NCI-H146 (cell line): ENCODE results near the gene LIPF.

Experiments
- DNase-seq: peaks from one replicate; lab custom pipeline; 2025; lab: John Stamatoyannopoulos, UW

The LIPF gene

GRCh38 chr10:88676283-88677060 lies 12.2 kb downstream of the LIPF start:
- DNase-seq = no peak

GRCh38 chr10:88680958-88681357 lies 16.7 kb downstream of the LIPF start:
- no peak for DNase-seq

DNA sequence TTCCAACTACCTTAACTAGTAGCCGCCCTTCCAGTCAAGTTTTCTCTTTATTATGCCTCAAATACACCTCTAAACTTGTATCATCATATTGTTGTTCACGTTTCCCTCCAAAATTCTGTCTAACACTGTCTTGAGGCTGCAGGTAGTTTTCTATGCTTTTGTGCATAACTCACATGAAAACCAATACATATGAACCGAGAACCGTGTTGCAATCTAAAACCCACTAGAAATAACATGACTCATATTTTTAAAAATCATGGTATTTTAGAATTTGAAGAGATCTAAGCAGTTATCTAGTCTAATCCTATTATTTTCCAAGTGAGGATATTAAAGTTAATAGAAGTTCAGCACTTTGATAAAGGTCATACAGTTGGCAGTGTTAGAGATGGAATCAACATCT lies 18.2 kb downstream of the LIPF start:
- no peak for DNase-seq

GRCh38 chr10:88687853-88688467 lies 23.7 kb downstream of the LIPF start:
- DNase-seq = peak; percentile 43

- DNase-seq = no peak
These were observed 25.1 kb downstream of the LIPF start for GRCh38 chr10:88689366-88689765.

- DNase-seq = peak; percentile 16
These were observed 29.3 kb downstream of the LIPF start for GRCh38 chr10:88693392-88694020.

GRCh38 chr10:88702848-88703597 lies 38.8 kb downstream of the LIPF start:
- peak; percentile 98 for DNase-seq

DNA sequence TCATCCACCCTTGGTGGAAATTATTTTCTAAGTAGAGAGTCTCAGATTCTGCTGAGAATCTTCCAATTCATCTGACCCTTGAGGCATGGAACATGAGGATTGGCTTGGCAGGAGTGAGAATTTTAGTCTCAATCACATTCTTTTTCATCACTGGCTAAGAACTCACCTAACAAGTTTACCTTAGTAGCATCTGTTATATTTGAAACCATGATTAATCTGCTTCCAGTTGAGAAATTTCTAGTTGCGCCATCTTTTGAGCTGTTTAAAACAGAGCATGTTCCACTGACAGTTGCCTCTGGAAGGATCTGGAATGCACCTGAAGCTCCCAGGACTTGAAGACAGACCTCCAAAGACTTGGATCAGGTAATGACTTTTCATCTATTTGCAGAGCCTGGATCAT lies 41.7 kb downstream of the LIPF start, which contains the start of gene LIPK:
LIPK (plus strand) TSS at position 292 of the 400 bp plus-strand sequence. CDS start 18,295 bp downstream, outside the sequence.
- DNase-seq = no peak

DNA sequence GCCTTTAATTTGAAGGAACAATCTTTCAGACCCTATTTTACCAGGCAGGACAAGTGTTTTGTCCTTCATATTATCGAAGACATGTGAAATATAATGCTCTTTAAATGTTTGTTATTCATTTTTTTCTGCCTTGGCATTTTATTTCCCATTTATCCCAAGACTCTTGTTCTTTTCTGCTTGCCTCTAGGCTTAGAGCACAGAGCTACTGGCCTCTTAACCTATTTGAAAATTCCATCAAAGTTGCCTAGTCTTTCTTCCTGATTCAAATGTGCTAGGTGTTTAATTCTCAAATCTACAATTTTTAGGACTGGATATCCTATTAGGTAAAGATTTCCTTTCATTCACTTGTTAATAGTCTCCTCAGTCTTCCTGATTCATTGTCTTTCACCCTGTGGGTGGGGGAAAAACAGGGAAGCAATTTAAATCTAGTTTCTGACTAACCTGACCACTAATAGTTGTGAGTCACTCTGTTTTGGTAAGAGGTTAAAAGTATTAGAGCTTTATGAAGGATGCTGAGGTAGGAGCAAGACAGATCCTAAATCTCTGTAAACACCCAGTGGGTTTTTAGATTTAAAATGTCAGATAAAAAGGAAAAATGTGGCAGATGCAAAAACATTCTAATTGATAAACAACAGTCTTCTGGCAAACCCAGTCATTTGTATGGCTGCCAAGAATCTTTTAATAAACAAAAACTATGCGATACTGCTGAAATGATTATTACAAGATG lies 43.4 kb downstream of the LIPF start:
- DNase-seq = peak; percentile 23

DNA sequence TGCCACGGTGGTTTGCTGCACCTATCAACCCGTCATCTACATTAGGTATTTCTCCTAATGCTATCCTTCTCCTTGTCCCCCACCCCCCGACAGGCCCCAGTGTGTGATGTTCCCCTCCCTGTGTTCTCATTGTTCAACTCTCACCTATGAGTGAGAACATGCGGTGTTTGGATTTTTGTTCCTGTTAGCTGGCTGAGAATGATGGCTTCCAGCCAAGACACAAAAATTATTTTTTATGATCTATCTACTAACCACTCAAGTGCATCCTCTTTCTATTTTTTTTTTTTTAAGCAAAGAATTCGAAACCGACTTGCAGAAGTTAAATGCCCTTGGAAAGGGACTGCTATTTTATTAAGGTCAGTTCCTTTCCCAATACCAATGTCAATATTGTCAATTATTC lies 45.1 kb downstream of the LIPF start:
- DNase-seq = peak; percentile 29

- no peak for DNase-seq
These were observed 51.3 kb downstream of the LIPF start for GRCh38 chr10:88715517-88715916.

- peak; percentile 5 for DNase-seq
These were observed 57.1 kb downstream of the LIPF start for GRCh38 chr10:88721392-88721791.

GRCh38 chr10:88725798-88726197 lies 61.6 kb downstream of the LIPF start:
- DNase-seq = peak; percentile 22

GRCh38 chr10:88728107-88728763 lies 64.0 kb downstream of the LIPF start:
- DNase-seq = peak; percentile 4
